ENCODE measurements around the gene PCDH18.

DNA sequence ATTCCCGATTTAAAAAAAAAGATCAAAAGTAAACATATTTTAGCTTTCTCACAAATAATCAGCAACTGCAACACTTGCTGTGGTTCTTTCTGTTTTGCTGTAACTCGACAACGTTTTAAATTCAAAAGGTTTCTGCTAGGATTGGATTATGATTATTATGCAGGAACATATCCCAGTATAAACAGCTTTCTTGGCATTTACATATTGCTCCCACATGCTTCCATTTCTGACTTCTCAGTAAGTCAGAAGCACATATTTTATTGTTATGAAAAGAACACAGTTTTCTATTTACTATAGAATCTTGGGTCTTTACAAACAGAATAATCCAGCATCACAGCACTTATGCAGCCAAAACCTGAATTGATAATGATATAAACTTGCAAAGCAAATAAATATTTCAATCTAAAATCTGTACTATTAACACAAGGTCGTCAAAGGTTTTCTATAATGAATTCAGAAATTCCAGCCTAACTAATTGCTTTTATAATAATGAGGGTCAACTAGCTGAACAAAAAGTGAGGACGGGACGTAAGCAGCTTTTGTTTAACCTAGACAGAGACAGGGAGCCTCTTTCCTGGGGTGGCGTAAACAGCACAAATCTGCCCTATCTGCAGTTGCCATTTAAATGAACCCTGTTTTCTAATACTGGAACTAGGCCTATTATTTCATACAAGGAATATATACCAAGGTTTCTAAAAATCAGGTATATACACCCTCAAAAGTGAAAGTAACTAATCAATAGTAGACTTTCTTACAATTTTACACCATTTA, 9.8 kb upstream of the PCDH18 start:
- no peak for TF ChIP-seq CTCF (optimal IDR thresholded peaks at IDR 0.05 in 1 of 3, IDR thresholded peaks at IDR 0.05 in 1 of 3, conservative IDR thresholded peaks at IDR 0.05 in 1 of 3; ENCODE audit: extremely low read depth in 1 of 3, insufficient read depth in 2 of 3, low read length in 3 of 3)
- no peak for TF ChIP-seq EZH2 (IDR thresholded peaks at IDR 0.05; ENCODE audit: low read length)

All from keratinocyte (primary cell).